Upper lobe of left lung (tissue), 4 donors: ENCODE data around the gene S100A3.

Experiments
- EP300 ChIP-seq, 4 donors: sonication (generic); formaldehyde crosslinking; IDR thresholded peaks; one replicate each; pipeline ENCODE4 v1.5.1; 2017; ENCODE audit warnings: antibody characterized with exemption in 4 of 4, control low read depth in 2 of 4
- POLR2A ChIP-seq, 4 donors: fragments of 450-650 bp; IDR thresholded peaks; one replicate each; pipeline ENCODE4 v1.5.1; 2016 to 2017; ENCODE audit warnings: antibody characterized with exemption in 4 of 4, mild to moderate bottlenecking in 2 of 4

- no peak for TF ChIP-seq POLR2A (IDR thresholded peaks at IDR 0.05)
- no peak for TF ChIP-seq EP300 (IDR thresholded peaks at IDR 0.05)
Observed at GRCh38 chr1:153531638-153532037, 17.4 kb downstream of the S100A3 start.
